ENCODE results near the gene TRERF1. TPM values are rescaled to one million over a fixed set of nuclear protein-coding genes. Genes with fewer than 3 reads are reported as not detected.

Gene TRERF1
- total RNA-seq, 1 experiment from 2014 or later: 22.3 TPM

DNA sequence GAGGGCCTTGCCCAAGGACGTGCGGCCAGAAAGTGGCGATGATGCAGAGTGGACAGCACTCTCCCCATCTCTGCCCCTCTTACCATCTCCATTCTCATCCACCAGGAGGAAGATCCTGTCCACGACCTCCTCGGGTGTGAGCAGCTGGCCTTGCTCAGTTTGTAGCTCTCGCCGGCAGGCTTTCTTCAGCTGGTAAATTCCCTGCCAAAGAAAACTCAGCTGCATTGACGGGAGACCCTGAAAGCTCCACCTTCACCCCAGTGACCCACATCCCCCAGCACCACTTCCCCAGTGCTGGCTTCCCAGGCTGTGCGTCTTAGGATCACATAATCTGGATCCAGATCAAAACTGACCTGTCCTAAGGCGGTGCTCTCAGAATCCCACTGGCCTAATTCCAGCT lies 266.1 kb downstream of the TRERF1 start (continued):
- TF ChIP-seq, protein P1, sequence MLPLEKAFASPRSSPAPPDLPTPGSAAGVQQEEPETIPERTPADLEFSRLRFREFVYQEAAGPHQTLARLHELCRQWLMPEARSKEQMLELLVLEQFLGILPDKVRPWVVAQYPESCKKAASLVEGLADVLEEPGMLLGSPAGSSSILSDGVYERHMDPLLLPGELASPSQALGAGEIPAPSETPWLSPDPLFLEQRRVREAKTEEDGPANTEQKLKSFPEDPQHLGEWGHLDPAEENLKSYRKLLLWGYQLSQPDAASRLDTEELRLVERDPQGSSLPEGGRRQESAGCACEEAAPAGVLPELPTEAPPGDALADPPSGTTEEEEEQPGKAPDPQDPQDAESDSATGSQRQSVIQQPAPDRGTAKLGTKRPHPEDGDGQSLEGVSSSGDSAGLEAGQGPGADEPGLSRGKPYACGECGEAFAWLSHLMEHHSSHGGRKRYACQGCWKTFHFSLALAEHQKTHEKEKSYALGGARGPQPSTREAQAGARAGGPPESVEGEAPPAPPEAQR (CRISPR knock-in tag; IDR thresholded peaks at IDR 0.05): no peak
- TF ChIP-seq, protein P2, sequence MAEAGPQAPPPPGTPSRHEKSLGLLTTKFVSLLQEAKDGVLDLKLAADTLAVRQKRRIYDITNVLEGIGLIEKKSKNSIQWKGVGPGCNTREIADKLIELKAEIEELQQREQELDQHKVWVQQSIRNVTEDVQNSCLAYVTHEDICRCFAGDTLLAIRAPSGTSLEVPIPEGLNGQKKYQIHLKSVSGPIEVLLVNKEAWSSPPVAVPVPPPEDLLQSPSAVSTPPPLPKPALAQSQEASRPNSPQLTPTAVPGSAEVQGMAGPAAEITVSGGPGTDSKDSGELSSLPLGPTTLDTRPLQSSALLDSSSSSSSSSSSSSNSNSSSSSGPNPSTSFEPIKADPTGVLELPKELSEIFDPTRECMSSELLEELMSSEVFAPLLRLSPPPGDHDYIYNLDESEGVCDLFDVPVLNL (CRISPR knock-in tag; IDR thresholded peaks at IDR 0.05; ENCODE audit: borderline replicate concordance, low read depth): no peak
- TF ChIP-seq SMAD4 (CRISPR knock-in tag; IDR thresholded peaks at IDR 0.05) (no peak), RELA (CRISPR knock-in tag; IDR thresholded peaks at IDR 0.05; ENCODE audit: borderline replicate concordance) (no peak)

DNA sequence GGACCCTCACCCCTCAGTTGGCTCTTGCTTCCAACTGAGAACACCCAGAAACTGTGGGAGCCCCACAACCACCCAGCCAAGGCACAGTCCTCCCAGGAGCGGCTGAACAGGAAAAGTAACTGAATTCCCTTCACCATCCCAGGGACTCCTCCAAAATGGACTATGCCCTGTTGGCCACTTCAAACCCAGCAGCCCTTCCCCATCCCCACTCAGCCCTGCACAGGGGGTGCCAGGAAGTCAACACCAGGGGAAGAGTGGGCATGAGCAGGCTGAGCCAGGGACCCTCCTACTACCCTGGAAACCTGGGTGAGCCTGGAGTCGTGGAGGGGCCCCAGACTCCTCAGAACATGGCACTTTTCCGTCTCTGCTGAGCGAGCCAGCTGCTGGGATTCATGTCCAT lies 267.3 kb downstream of the TRERF1 start:
- Mint-ChIP-seq H3K4me3 (no peak overlapping the region), H3K36me3 (no peaks in the 10 kb centered on the region; the same call in 1 of the 2 replicates), H3K9me3 (no peaks in the 10 kb centered on the region), H3K27ac (no peak overlapping the region; the same call in 1 of the 2 replicates), H3K27me3 (ENCODE audit: low read depth) (no peaks in the 10 kb centered on the region; the same call in 1 of the 2 replicates), H3K4me1 (peaks cover 41% of the 10 kb centered on the region)
- no peak for DNase-seq (ENCODE audit: low spot score)
- ATAC-seq: no peak
- ChIA-PET POLR2A (no interaction called here), CTCF (interaction anchor here (1.6 kb wide), 1 partner anchor 31 kb away, joined by 10 read pairs; no protein-coding TSS in a partner anchor)
- TF ChIP-seq ZNF138 (CRISPR knock-in tag; conservative IDR thresholded peaks at IDR 0.05): no peak
- no peak for TF ChIP-seq NR2C2 (CRISPR knock-in tag; IDR thresholded peaks at IDR 0.05)
- TF ChIP-seq, protein P3, sequence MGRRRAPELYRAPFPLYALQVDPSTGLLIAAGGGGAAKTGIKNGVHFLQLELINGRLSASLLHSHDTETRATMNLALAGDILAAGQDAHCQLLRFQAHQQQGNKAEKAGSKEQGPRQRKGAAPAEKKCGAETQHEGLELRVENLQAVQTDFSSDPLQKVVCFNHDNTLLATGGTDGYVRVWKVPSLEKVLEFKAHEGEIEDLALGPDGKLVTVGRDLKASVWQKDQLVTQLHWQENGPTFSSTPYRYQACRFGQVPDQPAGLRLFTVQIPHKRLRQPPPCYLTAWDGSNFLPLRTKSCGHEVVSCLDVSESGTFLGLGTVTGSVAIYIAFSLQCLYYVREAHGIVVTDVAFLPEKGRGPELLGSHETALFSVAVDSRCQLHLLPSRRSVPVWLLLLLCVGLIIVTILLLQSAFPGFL (CRISPR knock-in tag; IDR thresholded peaks at IDR 0.05; ENCODE audit: borderline replicate concordance): no peak
- no peak for TF ChIP-seq KAT7 (CRISPR knock-in tag; IDR thresholded peaks at IDR 0.05; ENCODE audit: borderline replicate concordance)
- TF ChIP-seq, protein P4, sequence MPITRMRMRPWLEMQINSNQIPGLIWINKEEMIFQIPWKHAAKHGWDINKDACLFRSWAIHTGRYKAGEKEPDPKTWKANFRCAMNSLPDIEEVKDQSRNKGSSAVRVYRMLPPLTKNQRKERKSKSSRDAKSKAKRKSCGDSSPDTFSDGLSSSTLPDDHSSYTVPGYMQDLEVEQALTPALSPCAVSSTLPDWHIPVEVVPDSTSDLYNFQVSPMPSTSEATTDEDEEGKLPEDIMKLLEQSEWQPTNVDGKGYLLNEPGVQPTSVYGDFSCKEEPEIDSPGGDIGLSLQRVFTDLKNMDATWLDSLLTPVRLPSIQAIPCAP (CRISPR knock-in tag; IDR thresholded peaks at IDR 0.05): no peak
- TF ChIP-seq ZNF423 (CRISPR knock-in tag; IDR thresholded peaks at IDR 0.05): no peak

DNA sequence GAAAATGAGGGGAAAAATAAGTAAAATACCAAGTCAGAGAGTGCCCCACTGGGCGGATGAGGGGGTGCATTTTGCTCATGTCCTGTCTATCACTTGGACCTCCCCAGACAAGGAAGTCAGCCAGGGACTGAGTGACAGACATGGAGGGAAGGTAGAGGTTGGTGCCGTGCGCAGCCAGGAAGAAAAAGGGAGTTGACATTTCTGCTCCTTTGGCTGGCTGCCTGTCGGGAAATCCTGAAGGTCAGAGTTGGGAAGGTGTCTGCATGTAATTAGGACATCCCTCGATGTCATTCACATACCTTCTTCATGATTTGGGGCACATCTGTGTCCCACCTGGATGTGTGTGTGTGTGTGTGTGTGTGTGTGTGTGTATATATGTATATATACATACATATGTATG lies 269.6 kb downstream of the TRERF1 start:
- Mint-ChIP-seq H3K27me3 (ENCODE audit: low read depth) (no peaks in the 10 kb centered on the region; the same call in 1 of the 2 replicates), H3K27ac (no peak overlapping the region), H3K36me3 (no peaks in the 10 kb centered on the region; the same call in 1 of the 2 replicates), H3K4me1 (peaks cover 61% of the 10 kb centered on the region), H3K4me3 (no peak overlapping the region), H3K9me3 (no peaks in the 10 kb centered on the region)
- TF ChIP-seq, protein P5, sequence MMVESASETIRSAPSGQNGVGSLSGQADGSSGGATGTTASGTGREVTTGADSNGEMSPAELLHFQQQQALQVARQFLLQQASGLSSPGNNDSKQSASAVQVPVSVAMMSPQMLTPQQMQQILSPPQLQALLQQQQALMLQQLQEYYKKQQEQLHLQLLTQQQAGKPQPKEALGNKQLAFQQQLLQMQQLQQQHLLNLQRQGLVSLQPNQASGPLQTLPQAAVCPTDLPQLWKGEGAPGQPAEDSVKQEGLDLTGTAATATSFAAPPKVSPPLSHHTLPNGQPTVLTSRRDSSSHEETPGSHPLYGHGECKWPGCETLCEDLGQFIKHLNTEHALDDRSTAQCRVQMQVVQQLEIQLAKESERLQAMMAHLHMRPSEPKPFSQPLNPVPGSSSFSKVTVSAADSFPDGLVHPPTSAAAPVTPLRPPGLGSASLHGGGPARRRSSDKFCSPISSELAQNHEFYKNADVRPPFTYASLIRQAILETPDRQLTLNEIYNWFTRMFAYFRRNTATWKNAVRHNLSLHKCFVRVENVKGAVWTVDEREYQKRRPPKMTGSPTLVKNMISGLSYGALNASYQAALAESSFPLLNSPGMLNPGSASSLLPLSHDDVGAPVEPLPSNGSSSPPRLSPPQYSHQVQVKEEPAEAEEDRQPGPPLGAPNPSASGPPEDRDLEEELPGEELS (CRISPR knock-in tag; IDR thresholded peaks at IDR 0.05): no peak
- no peak for TF ChIP-seq OVOL2 (CRISPR knock-in tag; IDR thresholded peaks at IDR 0.05; ENCODE audit: borderline replicate concordance)
- no peak for TF ChIP-seq ETV6 (CRISPR knock-in tag; IDR thresholded peaks at IDR 0.05)
- TF ChIP-seq RELA (CRISPR knock-in tag; IDR thresholded peaks at IDR 0.05; ENCODE audit: borderline replicate concordance): no peak
- TF ChIP-seq, protein P6, sequence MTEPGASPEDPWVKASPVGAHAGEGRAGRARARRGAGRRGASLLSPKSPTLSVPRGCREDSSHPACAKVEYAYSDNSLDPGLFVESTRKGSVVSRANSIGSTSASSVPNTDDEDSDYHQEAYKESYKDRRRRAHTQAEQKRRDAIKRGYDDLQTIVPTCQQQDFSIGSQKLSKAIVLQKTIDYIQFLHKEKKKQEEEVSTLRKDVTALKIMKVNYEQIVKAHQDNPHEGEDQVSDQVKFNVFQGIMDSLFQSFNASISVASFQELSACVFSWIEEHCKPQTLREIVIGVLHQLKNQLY (CRISPR knock-in tag; IDR thresholded peaks at IDR 0.05): no peak
- no peak for TF ChIP-seq CREM (CRISPR knock-in tag; IDR thresholded peaks at IDR 0.05)
- TF ChIP-seq MYBL2 (CRISPR knock-in tag; IDR thresholded peaks at IDR 0.05): no peak
- TF ChIP-seq FOXK1 (CRISPR knock-in tag; IDR thresholded peaks at IDR 0.05): no peak
- TF ChIP-seq TCF7 (CRISPR knock-in tag; IDR thresholded peaks at IDR 0.05; ENCODE audit: low read depth): no peak
- TF ChIP-seq, protein P7, sequence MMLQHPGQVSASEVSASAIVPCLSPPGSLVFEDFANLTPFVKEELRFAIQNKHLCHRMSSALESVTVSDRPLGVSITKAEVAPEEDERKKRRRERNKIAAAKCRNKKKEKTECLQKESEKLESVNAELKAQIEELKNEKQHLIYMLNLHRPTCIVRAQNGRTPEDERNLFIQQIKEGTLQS (CRISPR knock-in tag; conservative IDR thresholded peaks at IDR 0.05): no peak
- no peak for TF ChIP-seq NR1H2 (CRISPR knock-in tag; IDR thresholded peaks at IDR 0.05)
- TF ChIP-seq FOXJ3 (CRISPR knock-in tag; IDR thresholded peaks at IDR 0.05; ENCODE audit: borderline replicate concordance): no peak
- TF ChIP-seq, protein P8, sequence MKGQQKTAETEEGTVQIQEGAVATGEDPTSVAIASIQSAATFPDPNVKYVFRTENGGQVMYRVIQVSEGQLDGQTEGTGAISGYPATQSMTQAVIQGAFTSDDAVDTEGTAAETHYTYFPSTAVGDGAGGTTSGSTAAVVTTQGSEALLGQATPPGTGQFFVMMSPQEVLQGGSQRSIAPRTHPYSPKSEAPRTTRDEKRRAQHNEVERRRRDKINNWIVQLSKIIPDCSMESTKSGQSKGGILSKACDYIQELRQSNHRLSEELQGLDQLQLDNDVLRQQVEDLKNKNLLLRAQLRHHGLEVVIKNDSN (CRISPR knock-in tag; IDR thresholded peaks at IDR 0.05): no peak
- POLR2A ChIA-PET: no interaction called here
- ATAC-seq (no peak), DNase-seq (ENCODE audit: low spot score) (no peak)
- CTCF ChIA-PET: no interaction called here

Data from WTC11 (cell line).